IMR-90 (cell line): ENCODE measurements around the gene ADAM23. TPM values are rescaled to one million over a fixed set of nuclear protein-coding genes. Genes with fewer than 3 reads are reported as not detected.

ENCODE experiments used
- ATAC-seq: fragments of 200-7000 bp; cut with Tn5 transposase; 2 replicates; pipeline ENCODE4 v1.9.1; 2020; ENCODE audit warnings: low read depth, mild to moderate bottlenecking, moderate library complexity
- BruUV-seq: library from RNA; stranded (reverse); fragments of 400-500 nt; replicated peaks from 2 replicates; lab custom pipeline; 2021; lab: Mats Ljungman, UMichigan
- CTCF ChIA-PET: fragments of 300-600 bp; formaldehyde crosslinking; extraction: SDS; loops from one replicate; lab custom pipeline; 2021; ENCODE audit warnings: antibody characterized with exemption; lab: Yijun Ruan, JAX
- POLR2A ChIA-PET: fragments of 300-600 bp; sonication (Branson Sonifier 250); formaldehyde crosslinking; loops from one replicate; lab custom pipeline; 2022; ENCODE audit warnings: antibody characterized with exemption; ENCODE audit not compliant: unreplicated experiment; lab: Charles Lee
- DNase-seq: peaks from one replicate; pipeline ENCODE4 v3.0.0; 2013
- H2AFZ ChIP-seq: replicated peaks from 2 replicates; pipeline ENCODE3; 2013; ENCODE audit warnings: low read length, mild to moderate bottlenecking; ENCODE audit not compliant: poor library complexity
- H2AK5ac ChIP-seq: 2 replicates; pipeline ENCODE4 v1.6.1; 2013; ENCODE audit warnings: low read depth, low read length, inconsistent platforms
- H2AK9ac ChIP-seq: replicated peaks from 2 replicates; pipeline ENCODE3; 2013; ENCODE audit warnings: mild to moderate bottlenecking, low read depth, low read length, moderate library complexity; ENCODE audit not compliant: poor library complexity
- H2BK120ac ChIP-seq: 2 replicates; pipeline ENCODE4 v1.6.1; 2013; ENCODE audit warnings: low read depth, low read length, inconsistent platforms
- H2BK15ac ChIP-seq: 3 replicates; pipeline ENCODE4 v1.6.1; 2013; ENCODE audit warnings: low read depth, low read length, inconsistent platforms
- H2BK20ac ChIP-seq: 2 replicates; pipeline ENCODE4 v1.6.1; 2013; ENCODE audit warnings: low read depth, mild to moderate bottlenecking, inconsistent platforms, low read length, moderate library complexity
- H2BK5ac ChIP-seq: 2 replicates; pipeline ENCODE4 v1.6.1; 2013; ENCODE audit warnings: mild to moderate bottlenecking, low read depth, low read length, inconsistent platforms; ENCODE audit not compliant: poor library complexity, severe bottlenecking
- H3K14ac ChIP-seq: replicated peaks from 2 replicates; pipeline ENCODE4 v1.6.1; 2013; ENCODE audit warnings: low read depth, low read length, inconsistent platforms
- H3K18ac ChIP-seq: 2 replicates; pipeline ENCODE4 v1.6.1; 2013; ENCODE audit warnings: low read depth, low read length, control low read depth
- H3K23ac ChIP-seq: 2 replicates; pipeline ENCODE4 v1.6.1; 2013; ENCODE audit warnings: low read depth, low read length, inconsistent platforms
- H3K27ac ChIP-seq: 2 replicates; pipeline ENCODE4 v1.5.1; 2013; ENCODE audit warnings: mild to moderate bottlenecking, control low read depth, low read length; ENCODE audit not compliant: insufficient read depth
- H3K27me3 ChIP-seq: 2 replicates; pipeline ENCODE4 v1.6.1; 2013; ENCODE audit warnings: low read length; ENCODE audit not compliant: control insufficient read depth, insufficient read depth
- H3K36me3 ChIP-seq: 2 replicates; pipeline ENCODE4 v1.6.1; 2013; ENCODE audit warnings: low read length, mixed read lengths; ENCODE audit not compliant: control insufficient read depth, insufficient read depth
- H3K4ac ChIP-seq: 2 replicates; pipeline ENCODE4 v1.6.1; 2013; ENCODE audit warnings: low read depth, low read length, inconsistent platforms
- H3K4me1 ChIP-seq: 2 replicates; pipeline ENCODE4 v1.6.1; 2013; ENCODE audit warnings: low read length, mixed read lengths; ENCODE audit not compliant: control insufficient read depth, insufficient read depth
- H3K4me2 ChIP-seq: 2 replicates; pipeline ENCODE4 v1.6.1; 2013; ENCODE audit warnings: low read depth, mild to moderate bottlenecking, control low read depth, low read length, moderate library complexity
- H3K4me3 ChIP-seq: 2 replicates; pipeline ENCODE4 v1.5.1; 2013; ENCODE audit warnings: low read depth, mild to moderate bottlenecking, control low read depth, low read length, moderate library complexity; ENCODE audit not compliant: insufficient read depth
- H3K56ac ChIP-seq: 2 replicates; pipeline ENCODE4 v1.6.1; 2013; ENCODE audit warnings: low read length, inconsistent platforms; ENCODE audit not compliant: insufficient read depth; ENCODE audit errors: extremely low read depth
- H3K79me1 ChIP-seq, 2 experiments: 2 replicates each; pipeline ENCODE4 v1.6.1; 2013; ENCODE audit warnings: low read length in 2 of 2, inconsistent platforms in 1 of 2, low read depth in 1 of 2
- H3K9ac ChIP-seq: 2 replicates; pipeline ENCODE4 v1.6.1; 2013; ENCODE audit warnings: low read depth, low read length, control low read depth
- H3K9me1 ChIP-seq: 2 replicates; pipeline ENCODE4 v1.6.1; 2013; ENCODE audit warnings: low read length, inconsistent platforms; ENCODE audit not compliant: insufficient read depth
- H3K9me3 ChIP-seq: 2 replicates; pipeline ENCODE4 v1.6.1; 2013; ENCODE audit warnings: low read length; ENCODE audit not compliant: control insufficient read depth, insufficient read depth
- H4K20me1 ChIP-seq: 2 replicates; pipeline ENCODE4 v1.6.1; 2013; ENCODE audit warnings: low read length, inconsistent platforms; ENCODE audit not compliant: insufficient read depth
- H4K5ac ChIP-seq: 2 replicates; pipeline ENCODE4 v1.6.1; 2013; ENCODE audit warnings: mild to moderate bottlenecking, low read depth, low read length, control low read depth
- H4K8ac ChIP-seq, 2 experiments: 2 replicates each; pipeline ENCODE4 v1.6.1; 2013; ENCODE audit warnings: low read depth in 2 of 2, low read length in 2 of 2, control low read depth in 1 of 2, inconsistent platforms in 1 of 2
- H4K91ac ChIP-seq: 2 replicates; pipeline ENCODE4 v1.6.1; 2013; ENCODE audit warnings: low read depth, low read length, inconsistent platforms; ENCODE audit not compliant: insufficient read depth
- BHLHE40 ChIP-seq: fragments of 150-350 bp; IDR thresholded peaks from 2 replicates; pipeline ENCODE4 v1.6.1; 2016; ENCODE audit warnings: mild to moderate bottlenecking, low read depth, low read length
- CHD1 ChIP-seq: IDR thresholded peaks from 2 replicates; pipeline ENCODE4 v1.6.1; 2012; ENCODE audit warnings: low read depth, low read length, improper control_type of control experiment
- CTCF ChIP-seq: conservative IDR thresholded peaks from 2 replicates; pipeline ENCODE4 v1.5.1; 2012; ENCODE audit warnings: mild to moderate bottlenecking, low read depth, low read length, improper control_type of control experiment
- ELK1 ChIP-seq: fragments of 150-350 bp; IDR thresholded peaks from 2 replicates; pipeline ENCODE4 v1.6.1; 2016; ENCODE audit warnings: low read depth, mild to moderate bottlenecking, low read length, moderate library complexity, borderline replicate concordance
- FOS ChIP-seq: fragments of 150-350 bp; IDR thresholded peaks from 2 replicates; pipeline ENCODE4 v1.6.1; 2016; ENCODE audit warnings: low read depth, low read length
- MAFK ChIP-seq: IDR thresholded peaks from 2 replicates; pipeline ENCODE4 v1.6.1; 2012; ENCODE audit warnings: low read depth, low read length, improper control_type of control experiment
- MAZ ChIP-seq: IDR thresholded peaks from 2 replicates; pipeline ENCODE4 v1.6.1; 2012; ENCODE audit warnings: low read depth, mild to moderate bottlenecking, low read length, improper control_type of control experiment, moderate library complexity, borderline replicate concordance
- MXI1 ChIP-seq: IDR thresholded peaks from 2 replicates; pipeline ENCODE4 v1.6.1; 2012; ENCODE audit warnings: low read depth, mild to moderate bottlenecking, low read length, moderate library complexity, borderline replicate concordance
- NFE2L2 ChIP-seq: fragments of 150-350 bp; IDR thresholded peaks from 2 replicates; pipeline ENCODE4 v1.6.1; 2016; ENCODE audit warnings: low read depth, mild to moderate bottlenecking, low read length
- POLR2A ChIP-seq: IDR thresholded peaks from 2 replicates; pipeline ENCODE4 v1.6.1; 2012; ENCODE audit warnings: mild to moderate bottlenecking, low read depth, low read length
- RAD21 ChIP-seq: IDR thresholded peaks from 2 replicates; pipeline ENCODE4 v1.6.1; 2012; ENCODE audit warnings: low read length, improper control_type of control experiment
- RFX5 ChIP-seq: IDR thresholded peaks from 2 replicates; pipeline ENCODE4 v1.8.0; 2012; ENCODE audit warnings: low read depth, mild to moderate bottlenecking, low read length, moderate library complexity
- SMC3 ChIP-seq: fragments of 150-350 bp; IDR thresholded peaks from 2 replicates; pipeline ENCODE4 v1.6.1; 2016; ENCODE audit warnings: low read depth, mild to moderate bottlenecking, antibody characterized with exemption, low read length, moderate library complexity
- USF2 ChIP-seq: fragments of 150-350 bp; IDR thresholded peaks from 2 replicates; pipeline ENCODE4 v1.6.1; 2017; ENCODE audit warnings: mild to moderate bottlenecking, antibody characterized with exemption, low read length, low read depth
- WGBS, 2 experiments: methylation state at CpG; one replicate each; pipeline versions ENCODE4 v1.1.5 to v1.1.7; 2013; ENCODE audit warnings: missing lambda C conversion rate in 2 of 2; ENCODE audit not compliant: insufficient read length in 1 of 2; ENCODE audit errors: extremely low coverage in 2 of 2; 5-methylcytosine and 5-hydroxymethylcytosine counted together
- dilution Hi-C: fragments of 300-500 bp; cut with HindIII; formaldehyde crosslinking; loops from one replicate; pipeline ENCODE4 v1.14.3; 2018; ENCODE audit warnings: low sequenced_read_pairs; ENCODE audit not compliant: unreplicated experiment
- in situ Hi-C: fragments of 300-500 bp; cut with MboI; formaldehyde crosslinking; loops from 3 replicates; pipeline ENCODE4 v1.14.3; 2019; ENCODE audit warnings: low sequenced_read_pairs, inconsistent platforms, mixed read lengths
- intact Hi-C: fragments of 100-400 bp; cut with micrococcal nuclease; formaldehyde crosslinking; loops from 2 replicates; pipeline ENCODE4 v1.10.0; 2022
- polyA plus RNA-seq, 3 experiments: library from polyadenylated mRNA; depleted of rRNA; stranded (reverse); fragments of >200 nt; gene quantifications; 2 replicates each; pipeline ENCODE4 v1.2.3, GENCODE V29; 2012; ENCODE audit warnings: low replicate concordance in 1 of 3
- total RNA-seq: library from RNA; depleted of rRNA; stranded (reverse); fragments of >200 nt; gene quantifications from 2 replicates; pipeline ENCODE4 v1.2.3, GENCODE V29; 2012

ADAM23 gene
- total and polyA plus RNA-seq, 2 of the 4 experiments (the other 2 are of a cell fraction), result 2.9 to 10.3 TPM

GRCh38 chr2:206418968-206419367 lies 24.4 kb upstream of the ADAM23 start:
- no peak overlapping the region for H4K8ac ChIP-seq
- H3K18ac ChIP-seq, result no peak overlapping the region
- no peak overlapping the region for H4K5ac ChIP-seq
- no peaks in the 10 kb centered on the region for H3K36me3 ChIP-seq
- no peak overlapping the region for H3K4me2 ChIP-seq
- intact Hi-C loops (no loop called here), in situ Hi-C loops (no loop called here), dilution Hi-C loops (no loop called here)
- CTCF ChIA-PET, result no interaction called here
- WGBS, 2 experiments, result 67% methylated on average over 1 of the region's 2 CpGs; no CpG with 5 or more reads in 1 of the 2 experiments
- no peak overlapping the region for H2AK9ac ChIP-seq
- H3K9ac ChIP-seq, result no peak overlapping the region
- DNase-seq, result no peak
- no peak overlapping the region for H3K4me3 ChIP-seq
- no peak overlapping the region for H2BK15ac ChIP-seq
- H2BK120ac ChIP-seq, result no peak overlapping the region
- ATAC-seq, result no peak
- POLR2A ChIA-PET, result no interaction called here
- H3K4me1 ChIP-seq, result no peaks in the 10 kb centered on the region
- H2BK20ac ChIP-seq, result no peak overlapping the region
- no peaks in the 10 kb centered on the region for H3K79me1 ChIP-seq
- no peak overlapping the region for H4K91ac ChIP-seq
- H3K9me3 ChIP-seq, result no peaks in the 10 kb centered on the region
- H3K4ac ChIP-seq, result no peak overlapping the region
- no peaks in the 10 kb centered on the region for H3K27me3 ChIP-seq
- BruUV-seq, result no TSS peak
- H4K20me1 ChIP-seq, result no peaks in the 10 kb centered on the region
- no peaks in the 10 kb centered on the region for H3K9me1 ChIP-seq
- H3K56ac ChIP-seq, result no peak overlapping the region
- no peak overlapping the region for H3K14ac ChIP-seq
- H3K23ac ChIP-seq, result no peak overlapping the region
- H2AK5ac ChIP-seq, result no peak overlapping the region
- H2BK5ac ChIP-seq, result no peak overlapping the region
- TF ChIP-seq RAD21, result no peak
- no peak for TF ChIP-seq POLR2A
- TF ChIP-seq MXI1, result no peak
- no peak for TF ChIP-seq USF2
- no peak for TF ChIP-seq CHD1
- TF ChIP-seq MAFK, result no peak
- TF ChIP-seq MAZ, result no peak
- no peak for TF ChIP-seq RFX5
- TF ChIP-seq SMC3, result no peak
- TF ChIP-seq NFE2L2, result no peak
- TF ChIP-seq CTCF, result no peak
- TF ChIP-seq BHLHE40, result no peak
- TF ChIP-seq ELK1, result no peak
- TF ChIP-seq FOS, result no peak
- H3K27ac ChIP-seq, result no peak overlapping the region
- H2AFZ ChIP-seq, result no peak overlapping the region
